HEK293 (cell line): ENCODE results near the gene TEDDM1.

Source experiments
- TSHZ1 ChIP-seq: fragments of 450-650 bp; formaldehyde crosslinking; IDR thresholded peaks from 2 replicates; pipeline ENCODE4 v1.5.1; 2016; ENCODE audit warnings: missing biosample characterization, missing genetic modification characterization, borderline replicate concordance
- ZNF623 ChIP-seq: fragments of 450-650 bp; formaldehyde crosslinking; IDR thresholded peaks from 2 replicates; pipeline ENCODE4 v1.5.1; 2016; ENCODE audit warnings: missing biosample characterization, missing genetic modification characterization
- TF ChIP-seq, protein P1 (sequence below): fragments of 450-650 bp; formaldehyde crosslinking; IDR thresholded peaks from 2 replicates; pipeline ENCODE4 v1.5.1; 2016; ENCODE audit warnings: missing biosample characterization, missing genetic modification characterization
- TF ChIP-seq, protein P2 (sequence below): fragments of 450-650 bp; formaldehyde crosslinking; IDR thresholded peaks from 2 replicates; pipeline ENCODE4 v1.5.1; 2016; ENCODE audit warnings: missing biosample characterization, missing genetic modification characterization

GRCh38 chr1:182387566-182387965, 12.9 kb downstream of the TEDDM1 start:
- TF ChIP-seq ZNF623: no peak
- TF ChIP-seq, protein P1, sequence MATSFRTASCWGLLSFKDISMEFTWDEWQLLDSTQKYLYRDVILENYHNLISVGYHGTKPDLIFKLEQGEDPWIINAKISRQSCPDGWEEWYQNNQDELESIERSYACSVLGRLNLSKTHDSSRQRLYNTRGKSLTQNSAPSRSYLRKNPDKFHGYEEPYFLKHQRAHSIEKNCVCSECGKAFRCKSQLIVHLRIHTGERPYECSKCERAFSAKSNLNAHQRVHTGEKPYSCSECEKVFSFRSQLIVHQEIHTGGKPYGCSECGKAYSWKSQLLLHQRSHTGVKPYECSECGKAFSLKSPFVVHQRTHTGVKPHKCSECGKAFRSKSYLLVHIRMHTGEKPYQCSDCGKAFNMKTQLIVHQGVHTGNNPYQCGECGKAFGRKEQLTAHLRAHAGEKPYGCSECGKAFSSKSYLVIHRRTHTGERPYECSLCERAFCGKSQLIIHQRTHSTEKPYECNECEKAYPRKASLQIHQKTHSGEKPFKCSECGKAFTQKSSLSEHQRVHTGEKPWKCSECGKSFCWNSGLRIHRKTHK: no peak
- TF ChIP-seq TSHZ1 (tag by site-specific recombination): no peak
- TF ChIP-seq, protein P2, sequence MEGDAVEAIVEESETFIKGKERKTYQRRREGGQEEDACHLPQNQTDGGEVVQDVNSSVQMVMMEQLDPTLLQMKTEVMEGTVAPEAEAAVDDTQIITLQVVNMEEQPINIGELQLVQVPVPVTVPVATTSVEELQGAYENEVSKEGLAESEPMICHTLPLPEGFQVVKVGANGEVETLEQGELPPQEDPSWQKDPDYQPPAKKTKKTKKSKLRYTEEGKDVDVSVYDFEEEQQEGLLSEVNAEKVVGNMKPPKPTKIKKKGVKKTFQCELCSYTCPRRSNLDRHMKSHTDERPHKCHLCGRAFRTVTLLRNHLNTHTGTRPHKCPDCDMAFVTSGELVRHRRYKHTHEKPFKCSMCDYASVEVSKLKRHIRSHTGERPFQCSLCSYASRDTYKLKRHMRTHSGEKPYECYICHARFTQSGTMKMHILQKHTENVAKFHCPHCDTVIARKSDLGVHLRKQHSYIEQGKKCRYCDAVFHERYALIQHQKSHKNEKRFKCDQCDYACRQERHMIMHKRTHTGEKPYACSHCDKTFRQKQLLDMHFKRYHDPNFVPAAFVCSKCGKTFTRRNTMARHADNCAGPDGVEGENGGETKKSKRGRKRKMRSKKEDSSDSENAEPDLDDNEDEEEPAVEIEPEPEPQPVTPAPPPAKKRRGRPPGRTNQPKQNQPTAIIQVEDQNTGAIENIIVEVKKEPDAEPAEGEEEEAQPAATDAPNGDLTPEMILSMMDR (tag by site-specific recombination): no peak
